Measurements from ENCODE around the gene CACNA1C.

The CACNA1C gene

DNA sequence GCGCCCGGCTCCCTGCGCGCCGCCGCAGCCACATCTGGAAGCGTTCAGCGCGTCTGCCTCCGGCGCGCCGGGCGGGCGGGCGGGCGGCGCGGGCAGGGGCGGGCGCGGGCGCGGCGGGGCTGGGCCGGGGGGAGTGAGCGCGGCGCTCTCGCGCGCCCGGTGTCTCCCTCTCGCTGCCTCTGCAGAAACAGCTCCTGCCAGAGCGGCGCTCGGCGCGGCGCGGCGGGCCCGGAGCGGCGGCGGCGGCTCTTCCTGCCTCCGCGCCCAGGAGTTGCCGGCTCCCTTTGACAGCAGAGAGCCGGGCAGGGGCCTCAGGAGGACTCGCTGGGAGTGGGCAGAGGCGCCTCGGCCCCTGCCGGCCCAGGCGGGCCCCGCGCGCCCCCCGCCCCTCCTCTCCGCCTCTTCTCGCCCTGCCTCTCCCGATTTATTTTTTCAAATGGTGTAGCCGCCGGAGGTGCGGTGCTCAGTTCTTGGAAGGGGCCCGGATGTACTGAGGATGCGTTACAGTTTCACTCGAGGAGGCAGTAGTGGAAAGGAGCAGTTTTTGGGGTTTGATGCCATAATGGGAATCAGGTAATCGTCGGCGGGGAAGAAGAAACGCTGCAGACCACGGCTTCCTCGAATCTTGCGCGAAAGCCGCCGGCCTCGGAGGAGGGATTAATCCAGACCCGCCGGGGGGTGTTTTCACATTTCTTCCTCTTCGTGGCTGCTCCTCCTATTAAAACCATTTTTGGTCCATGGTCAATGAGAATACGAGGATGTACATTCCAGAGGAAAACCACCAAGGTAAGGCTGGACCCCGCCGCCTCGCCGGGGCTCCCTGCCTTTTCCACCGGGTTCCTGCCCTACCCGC lies at the start of gene CACNA1C:
TSS of gene CACNA1C (plus strand) at position 162 of the 853 bp plus-strand sequence. CDS start at position 738, 576 bp downstream.
- DNase-seq = peak; percentile 57

GRCh38 chr12:2003676-2004112 lies 49.1 kb upstream of the CACNA1C start:
- DNase-seq = no peak

- DNase-seq = peak; percentile 97
Measured at GRCh38 chr12:2004113-2004929, 48.5 kb upstream of the CACNA1C start, which contains the start of gene DCP1B. Gene DCP1B (minus strand): TSS chr12:2004457. CDS start chr12:2004431, 26 bp downstream.

DNA sequence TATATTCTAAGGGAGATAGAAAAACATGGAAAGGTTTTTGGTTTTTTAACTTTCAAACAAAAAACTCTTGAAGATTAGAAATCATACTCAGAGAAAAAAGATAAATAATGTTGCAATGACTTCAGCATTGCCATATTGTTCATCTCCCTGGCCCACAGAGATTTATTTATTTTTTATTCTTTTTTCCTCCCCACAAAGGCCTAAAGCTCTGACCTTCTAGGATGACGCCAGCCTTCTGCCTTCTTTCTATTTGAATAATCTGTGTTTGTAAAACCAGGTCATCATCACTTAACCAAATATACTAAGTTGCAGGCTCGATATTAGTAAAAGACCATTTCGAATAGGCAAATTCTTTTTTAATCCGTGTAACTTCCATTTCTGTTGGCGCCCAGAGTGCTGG lies 44.1 kb upstream of the CACNA1C start:
- DNase-seq = no peak

DNA sequence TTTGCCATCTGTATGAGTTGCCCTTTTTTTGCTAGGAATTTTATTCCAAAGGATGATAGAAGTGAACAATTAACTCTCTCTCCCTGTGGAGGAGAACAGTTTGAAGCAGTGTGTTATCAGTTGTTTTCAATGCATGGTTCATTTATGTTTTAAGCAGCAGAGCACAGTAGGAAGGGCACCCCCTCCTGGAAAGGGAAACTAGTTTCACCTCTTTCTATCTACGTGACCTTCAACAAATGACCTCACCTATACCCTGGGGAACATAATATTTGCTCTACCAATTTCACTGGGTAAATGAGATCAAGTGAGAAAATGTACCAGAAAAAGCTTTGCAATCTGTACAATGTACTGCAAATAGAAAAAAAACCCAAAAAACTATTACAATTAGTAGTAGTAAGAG lies 43.2 kb upstream of the CACNA1C start:
- no peak for DNase-seq

GRCh38 chr12:2011643-2012607 lies 40.9 kb upstream of the CACNA1C start:
- no peak for DNase-seq

GRCh38 chr12:2013086-2013485 lies 39.7 kb upstream of the CACNA1C start:
- DNase-seq = no peak

- no peak for DNase-seq
Measured at GRCh38 chr12:2013527-2014223, 39.1 kb upstream of the CACNA1C start.

- DNase-seq = no peak
Measured at GRCh38 chr12:2014231-2014630, 38.6 kb upstream of the CACNA1C start.

GRCh38 chr12:2016862-2017545 lies 35.8 kb upstream of the CACNA1C start:
- DNase-seq = no peak

DNA sequence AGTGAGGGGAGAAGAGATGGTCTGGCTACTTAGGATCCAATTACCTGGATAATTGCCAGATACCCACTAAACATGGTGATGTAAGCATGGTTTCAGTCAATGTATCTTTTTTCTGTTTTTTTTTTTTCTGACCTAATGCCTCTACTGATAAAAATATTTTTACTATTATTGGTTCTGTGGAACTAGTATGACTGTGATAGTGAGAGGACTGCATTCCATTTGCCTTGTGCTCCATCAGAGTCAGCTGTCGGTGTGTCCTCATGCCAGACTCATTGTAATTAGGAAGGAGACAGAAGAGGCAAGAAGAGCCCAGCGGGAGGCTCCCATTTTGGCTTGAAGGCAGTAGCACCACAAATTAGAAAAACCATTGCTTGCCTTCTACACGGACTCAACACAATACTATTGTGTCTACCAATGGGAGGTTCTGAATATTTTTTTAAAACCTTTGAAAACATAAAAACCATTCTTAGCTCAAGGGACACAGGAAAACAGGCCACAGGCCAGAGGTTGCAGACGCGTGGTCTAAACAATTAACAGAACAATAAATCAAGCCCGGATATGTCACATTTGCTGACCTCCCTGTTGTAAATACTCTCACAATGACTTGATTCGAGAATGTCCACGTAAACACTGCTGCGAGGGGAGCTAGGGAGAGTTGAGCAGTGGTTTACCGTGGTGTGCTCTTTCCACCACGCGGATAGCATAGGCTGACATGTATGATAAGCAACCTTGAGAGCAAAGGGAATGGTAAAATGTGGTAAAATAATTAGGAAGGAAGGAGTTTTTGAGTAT lies 35.0 kb upstream of the CACNA1C start:
- DNase-seq = no peak

DNA sequence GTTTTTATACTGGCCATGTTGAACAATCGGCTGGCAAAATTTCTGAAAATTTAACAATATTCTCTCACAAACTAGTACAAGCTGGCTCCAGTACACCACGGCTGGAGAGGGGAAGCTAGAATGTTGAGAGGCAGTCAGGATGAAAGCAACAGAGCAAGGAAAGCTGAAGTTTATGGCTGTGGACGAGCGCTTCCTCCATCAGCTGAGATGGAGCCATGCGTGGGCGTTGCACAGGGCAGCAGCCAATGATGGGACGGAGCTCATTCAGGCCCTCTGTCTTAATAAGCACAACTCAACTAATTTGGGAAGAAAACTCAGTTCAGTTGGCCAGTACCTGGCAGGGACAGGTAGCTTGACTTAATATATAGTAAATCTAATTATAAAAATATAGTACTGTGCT lies 34.4 kb upstream of the CACNA1C start:
- DNase-seq = no peak

GRCh38 chr12:2019126-2019525 lies 33.7 kb upstream of the CACNA1C start:
- DNase-seq = no peak

- no peak for DNase-seq
Measured at GRCh38 chr12:2020511-2020910, 32.3 kb upstream of the CACNA1C start.

DNA sequence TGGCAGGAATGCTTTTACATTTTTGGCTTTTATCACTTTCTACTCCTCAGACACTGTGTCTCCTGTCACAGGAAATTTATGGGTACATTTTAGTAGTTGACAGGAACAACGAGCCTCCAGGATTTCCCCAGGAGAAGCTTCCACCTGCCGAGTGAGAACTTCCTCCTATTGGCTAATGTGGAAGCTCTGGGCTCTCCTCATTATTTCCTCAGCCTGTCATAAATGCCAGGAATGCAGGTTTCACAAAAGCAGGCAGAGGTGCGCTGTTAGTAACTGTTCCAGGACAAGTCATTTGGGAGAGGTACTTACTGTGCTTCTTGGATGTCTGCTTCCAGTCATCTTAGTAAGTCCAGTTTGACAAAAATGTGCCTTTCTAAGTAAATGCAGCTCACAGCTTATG lies 29.4 kb upstream of the CACNA1C start:
- DNase-seq = no peak

DNA sequence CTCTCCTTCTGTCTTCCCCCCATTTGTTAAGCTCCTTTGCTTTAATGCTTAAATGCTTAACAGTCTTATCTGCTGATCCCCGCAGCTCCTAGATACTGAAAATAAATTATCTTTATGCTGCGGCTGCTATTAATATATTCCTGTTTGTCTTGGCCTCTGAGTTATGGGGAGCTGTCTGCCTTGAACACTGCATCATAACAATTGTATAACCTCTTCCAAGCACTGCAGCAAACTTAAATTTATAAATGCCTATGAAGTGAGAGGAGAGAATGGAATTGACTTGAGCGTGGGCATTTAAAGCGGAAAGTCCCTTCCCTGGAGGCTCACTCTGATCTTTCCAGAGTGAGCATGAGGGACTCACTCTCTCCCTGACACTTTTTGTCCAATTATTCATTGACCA lies 25.4 kb upstream of the CACNA1C start:
- no peak for DNase-seq

DNA sequence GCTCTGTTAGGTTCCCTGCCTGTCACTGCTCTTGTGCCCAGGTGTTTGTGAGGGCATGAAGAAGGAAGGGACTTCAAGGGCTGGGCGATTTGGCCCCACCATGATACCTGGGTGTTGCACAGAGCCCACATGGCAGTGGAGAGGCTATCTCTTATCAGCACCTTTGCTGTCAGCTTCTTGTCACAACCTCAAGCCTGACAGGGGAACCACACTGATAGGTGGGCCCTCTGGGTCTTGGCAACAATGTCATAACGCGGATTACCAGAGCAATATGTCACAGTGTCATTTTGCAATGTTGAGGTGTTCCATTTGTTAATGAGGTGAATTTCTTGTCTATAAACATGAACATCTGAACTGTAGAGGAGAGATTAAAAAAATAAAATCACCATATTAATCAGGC lies 22.9 kb upstream of the CACNA1C start:
- DNase-seq = no peak

- DNase-seq = no peak
Measured at GRCh38 chr12:2032506-2032905, 20.3 kb upstream of the CACNA1C start.

GRCh38 chr12:2034633-2035430 lies 18.0 kb upstream of the CACNA1C start:
- peak; percentile 92 for DNase-seq

Measured in stimulated activated CD4-positive, alpha-beta T cell treated with anti-CD3 and anti-CD28 coated beads, Interleukin-15, amount 100 ng/mL, for 24 hours (primary cell).